Testis (tissue), 3 donors: ENCODE data around the gene MN1. TPM values are rescaled to one million over a fixed set of nuclear protein-coding genes. Genes with fewer than 3 reads are reported as not detected.

Experiments used
- DNase-seq: peaks from one replicate; pipeline ENCODE4 v3.0.0-alpha.2; 2019
- H3K27ac ChIP-seq, 2 donors: fragments of 200-600 bp; sonication (generic); one replicate each; pipeline ENCODE4 v1.5.1; 2019
- H3K27me3 ChIP-seq: fragments of 200-600 bp; sonication (generic); one replicate; pipeline ENCODE4 v1.5.1; 2019
- H3K36me3 ChIP-seq: fragments of 200-600 bp; sonication (generic); one replicate; pipeline ENCODE4 v1.5.1; 2017; ENCODE audit warnings: low read depth; ENCODE audit errors: missing control alignments
- H3K4me1 ChIP-seq: fragments of 200-600 bp; sonication (generic); one replicate; pipeline ENCODE4 v1.5.1; 2019
- H3K4me3 ChIP-seq, 2 donors: fragments of 200-600 bp; sonication (generic); one replicate each; pipeline ENCODE4 v1.5.1; 2017 to 2019
- H3K9me3 ChIP-seq: fragments of 200-600 bp; sonication (generic); one replicate; pipeline ENCODE4 v1.5.1; 2017
- CTCF ChIP-seq, 3 experiments: fragments of 450-650 bp in 2 of 3; fragments of 200-600 bp in 1 of 3; sonication (generic) in 1 of 3; IDR thresholded peaks; one replicate each; pipeline ENCODE4 v1.5.1; 2016 to 2019; ENCODE audit warnings: antibody characterized with exemption in 3 of 3, mild to moderate bottlenecking in 2 of 3, moderate library complexity in 1 of 3
- POLR2A ChIP-seq: fragments of 450-650 bp; IDR thresholded peaks from one replicate; pipeline ENCODE4 v1.6.1; 2017; ENCODE audit warnings: antibody characterized with exemption, mild to moderate bottlenecking, moderate library complexity
- WGBS, 2 donors: methylation state at CpG; one replicate each; pipeline ENCODE4 v1.1.5; 2018; 5-methylcytosine and 5-hydroxymethylcytosine counted together
- intact Hi-C: fragments of 100-400 bp; cut with DNase I; formaldehyde crosslinking; loops from one replicate; pipeline ENCODE4 v1.15.1; 2023; ENCODE audit warnings: low total_unique reads
- polyA plus RNA-seq: library from polyadenylated mRNA; stranded (reverse); fragments of 350-450 nt; fragmentation: Illumina TruSeq; extraction: RNeasy Lipid Tissue Mini Kit (QIAGEN cat#74804); gene quantifications from one replicate; pipeline ENCODE4 v1.2.3, GENCODE V29; 2014; ENCODE audit warnings: low read depth, low replicate concordance; ENCODE audit not compliant: insufficient read depth
- total RNA-seq, 2 donors: library from RNA; depleted of rRNA; stranded (reverse); fragments of >200 nt; gene quantifications; one replicate each; pipeline ENCODE4 v1.2.3, GENCODE V29; 2016

MN1 gene
- total and polyA plus RNA-seq, 3 donors from 2014 or later: 3.2 to 5.6 (median 4.3) TPM

- intact Hi-C loops: loop anchor here (10.0 kb wide), 1 partner anchor 405 kb away; no protein-coding TSS in a partner anchor
- no peaks in the 10 kb centered on the region for H3K36me3 ChIP-seq
- H3K9me3 ChIP-seq: no peaks in the 10 kb centered on the region
- peaks cover 7% of the 10 kb centered on the region for H3K4me1 ChIP-seq
- no peaks in the 10 kb centered on the region for H3K27me3 ChIP-seq
- TF ChIP-seq POLR2A (no peak), CTCF (IDR thresholded peaks at IDR 0.05) (no peak)
- 65 to 72% methylated on average over 9 to 17 of the region's 17 CpGs for WGBS, 2 donors
- H3K4me3 ChIP-seq: no peak overlapping the region
- peak overlapping the region in 1 of 2 donors; percentile 14 for H3K27ac ChIP-seq
- DNase-seq: no peak
Observed at GRCh38 chr22:27809700-27810608, 8.4 kb upstream of the MN1 start.

- no peak for DNase-seq
- Histone ChIP-seq H3K4me3 (no peak overlapping the region), H3K27me3 (no peaks in the 10 kb centered on the region), H3K27ac (no peak overlapping the region), H3K9me3 (no peaks in the 10 kb centered on the region), H3K4me1 (peaks cover 7% of the 10 kb centered on the region), H3K36me3 (no peaks in the 10 kb centered on the region)
- intact Hi-C loops: loop anchor here (10.0 kb wide), 1 partner anchor 404 kb away; no protein-coding TSS in a partner anchor
- 49 to 84% methylated on average over 5 of the region's 5 CpGs for WGBS, 2 donors
- TF ChIP-seq POLR2A (no peak), CTCF (IDR thresholded peaks at IDR 0.05) (no peak)
Observed at GRCh38 chr22:27809226-27809603, 7.7 kb upstream of the MN1 start.

- no peak overlapping the region for H3K4me3 ChIP-seq
- H3K27ac ChIP-seq: peak overlapping the region in 1 of 2 donors; percentile 18
- TF ChIP-seq CTCF (IDR thresholded peaks at IDR 0.05): no peak
- TF ChIP-seq POLR2A: no peak
- no peaks in the 10 kb centered on the region for H3K36me3 ChIP-seq
- H3K4me1 ChIP-seq: peaks cover 7% of the 10 kb centered on the region
- no peak for DNase-seq
- H3K27me3 ChIP-seq: no peaks in the 10 kb centered on the region
- 76 to 85% methylated on average over 18 of the region's 18 CpGs for WGBS, 2 donors
- intact Hi-C loops: loop anchor here (10.0 kb wide), 1 partner anchor 404 kb away; no protein-coding TSS in a partner anchor
- no peaks in the 10 kb centered on the region for H3K9me3 ChIP-seq
Observed at GRCh38 chr22:27808451-27809225, 7.1 kb upstream of the MN1 start.

- intact Hi-C loops: loop anchor here (10.0 kb wide), 1 partner anchor 401 kb away; no protein-coding TSS in a partner anchor
- WGBS, 2 donors: 90% methylated on average over 7 of the region's 7 CpGs
- TF ChIP-seq POLR2A: no peak
- no peak for TF ChIP-seq CTCF (IDR thresholded peaks at IDR 0.05)
- H3K36me3 ChIP-seq: no peaks in the 10 kb centered on the region
- H3K27ac ChIP-seq: no peak overlapping the region
- DNase-seq: no peak
- no peaks in the 10 kb centered on the region for H3K9me3 ChIP-seq
- peaks cover under 1% of the 10 kb centered on the region for H3K4me1 ChIP-seq
- no peaks in the 10 kb centered on the region for H3K27me3 ChIP-seq
- H3K4me3 ChIP-seq: no peak overlapping the region
Observed at GRCh38 chr22:27805841-27806240, 4.3 kb upstream of the MN1 start.
